Activated T-cell treated with anti-CD3 and anti-CD28 coated beads, Interleukin-2, amount 50 U/mL, for 24 hours (primary cell): ENCODE data around the gene CPE.

Experiments used
- DNase-seq: peaks from one replicate; pipeline ENCODE4 v3.0.0-alpha.2; 2020
- H3K27ac Mint-ChIP-seq: 2 replicates; pipeline ENCODE4 v1.8.0; 2020; ENCODE audit warnings: mild to moderate bottlenecking, mixed read lengths
- H3K27me3 Mint-ChIP-seq: 2 replicates; pipeline ENCODE4 v1.8.0; 2020; ENCODE audit warnings: mixed read lengths
- H3K36me3 Mint-ChIP-seq: 2 replicates; pipeline ENCODE4 v1.8.0; 2020; ENCODE audit warnings: low read depth, mixed read lengths
- H3K4me1 Mint-ChIP-seq: 2 replicates; pipeline ENCODE4 v1.8.0; 2020; ENCODE audit warnings: low read depth, mixed read lengths
- H3K4me3 Mint-ChIP-seq: 2 replicates; pipeline ENCODE4 v1.8.0; 2020; ENCODE audit warnings: mild to moderate bottlenecking, moderate library complexity, mixed read lengths
- H3K9me3 Mint-ChIP-seq: 2 replicates; pipeline ENCODE4 v1.8.0; 2020; ENCODE audit warnings: mixed read lengths

Gene CPE

GRCh38 chr4:165404080-165404479 lies 25.3 kb downstream of the CPE start:
- Mint-ChIP-seq H3K4me1 (no peaks in the 10 kb centered on the region), H3K9me3 (no peaks in the 10 kb centered on the region), H3K27me3 (peaks cover 7% of the 10 kb centered on the region)

GRCh38 chr4:165404696-165405095 lies 25.9 kb downstream of the CPE start:
- no peak overlapping the region for H3K27ac Mint-ChIP-seq
- H3K9me3 Mint-ChIP-seq = no peaks in the 10 kb centered on the region
- peaks cover 7% of the 10 kb centered on the region for H3K27me3 Mint-ChIP-seq
- no peaks in the 10 kb centered on the region for H3K36me3 Mint-ChIP-seq
- no peaks in the 10 kb centered on the region for H3K4me1 Mint-ChIP-seq
- no peak overlapping the region for H3K4me3 Mint-ChIP-seq
- DNase-seq = no peak

More at GRCh38 chr4:165404080-165404479, 25.3 kb downstream of the CPE start:
- no peak for DNase-seq
- Mint-ChIP-seq H3K4me3 (no peak overlapping the region), H3K36me3 (no peaks in the 10 kb centered on the region), H3K27ac (no peak overlapping the region)

- no peak overlapping the region for H3K4me3 Mint-ChIP-seq
- H3K36me3 Mint-ChIP-seq = no peaks in the 10 kb centered on the region
- no peaks in the 10 kb centered on the region for H3K9me3 Mint-ChIP-seq
- no peak overlapping the region for H3K27ac Mint-ChIP-seq
- no peak for DNase-seq
- no peaks in the 10 kb centered on the region for H3K4me1 Mint-ChIP-seq
- H3K27me3 Mint-ChIP-seq = peaks cover 7% of the 10 kb centered on the region
These were observed 31.4 kb downstream of the CPE start for GRCh38 chr4:165410214-165410613.

GRCh38 chr4:165415910-165416309 lies 37.1 kb downstream of the CPE start:
- Mint-ChIP-seq H3K4me1 (no peaks in the 10 kb centered on the region), H3K4me3 (no peak overlapping the region), H3K9me3 (no peaks in the 10 kb centered on the region), H3K36me3 (no peaks in the 10 kb centered on the region), H3K27me3 (peaks cover 3% of the 10 kb centered on the region), H3K27ac (no peak overlapping the region)
- no peak for DNase-seq

- Mint-ChIP-seq H3K4me1 (no peaks in the 10 kb centered on the region), H3K4me3 (no peak overlapping the region), H3K27me3 (peaks cover 3% of the 10 kb centered on the region), H3K27ac (no peak overlapping the region), H3K36me3 (no peaks in the 10 kb centered on the region), H3K9me3 (no peaks in the 10 kb centered on the region)
- DNase-seq = no peak
These were observed 39.3 kb downstream of the CPE start for GRCh38 chr4:165418073-165418472.

- Mint-ChIP-seq H3K9me3 (no peaks in the 10 kb centered on the region), H3K27me3 (peaks cover 21% of the 10 kb centered on the region), H3K4me1 (no peaks in the 10 kb centered on the region), H3K36me3 (no peaks in the 10 kb centered on the region), H3K27ac (no peak overlapping the region), H3K4me3 (no peak overlapping the region)
- no peak for DNase-seq
These were observed 46.8 kb downstream of the CPE start for GRCh38 chr4:165425629-165426028.

GRCh38 chr4:165426331-165426730 lies 47.5 kb downstream of the CPE start:
- H3K36me3 Mint-ChIP-seq = no peaks in the 10 kb centered on the region
- no peaks in the 10 kb centered on the region for H3K9me3 Mint-ChIP-seq
- peaks cover 26% of the 10 kb centered on the region for H3K27me3 Mint-ChIP-seq
- no peaks in the 10 kb centered on the region for H3K4me1 Mint-ChIP-seq
- no peak overlapping the region for H3K27ac Mint-ChIP-seq
- no peak for DNase-seq
- no peak overlapping the region for H3K4me3 Mint-ChIP-seq

- Mint-ChIP-seq H3K9me3 (no peaks in the 10 kb centered on the region), H3K4me1 (no peaks in the 10 kb centered on the region), H3K36me3 (no peaks in the 10 kb centered on the region), H3K27me3 (peaks cover 30% of the 10 kb centered on the region), H3K27ac (no peak overlapping the region), H3K4me3 (no peak overlapping the region)
- no peak for DNase-seq
These were observed 48.0 kb downstream of the CPE start for GRCh38 chr4:165426823-165427222.

- Mint-ChIP-seq H3K4me1 (no peaks in the 10 kb centered on the region), H3K27me3 (peaks cover 40% of the 10 kb centered on the region), H3K9me3 (no peaks in the 10 kb centered on the region), H3K27ac (no peak overlapping the region), H3K36me3 (no peaks in the 10 kb centered on the region), H3K4me3 (no peak overlapping the region)
- no peak for DNase-seq
These were observed 50.1 kb downstream of the CPE start for GRCh38 chr4:165428957-165429356.

- Mint-ChIP-seq H3K4me3 (no peak overlapping the region), H3K36me3 (no peaks in the 10 kb centered on the region), H3K9me3 (no peaks in the 10 kb centered on the region), H3K27ac (no peak overlapping the region), H3K27me3 (peaks cover 29% of the 10 kb centered on the region), H3K4me1 (no peaks in the 10 kb centered on the region)
- DNase-seq = no peak
These were observed 54.7 kb downstream of the CPE start for GRCh38 chr4:165433529-165433928.

- no peaks in the 10 kb centered on the region for H3K9me3 Mint-ChIP-seq
- H3K4me3 Mint-ChIP-seq = no peak overlapping the region
- H3K27me3 Mint-ChIP-seq = peaks cover 17% of the 10 kb centered on the region
- DNase-seq = no peak
- no peaks in the 10 kb centered on the region for H3K36me3 Mint-ChIP-seq
- H3K27ac Mint-ChIP-seq = no peak overlapping the region
- H3K4me1 Mint-ChIP-seq = no peaks in the 10 kb centered on the region
These were observed 58.9 kb downstream of the CPE start for GRCh38 chr4:165437691-165438090.

GRCh38 chr4:165439344-165439743 lies 60.5 kb downstream of the CPE start:
- Mint-ChIP-seq H3K4me1 (peaks cover 2% of the 10 kb centered on the region), H3K4me3 (no peak overlapping the region), H3K36me3 (no peaks in the 10 kb centered on the region), H3K9me3 (no peaks in the 10 kb centered on the region), H3K27ac (no peak overlapping the region), H3K27me3 (peaks cover 9% of the 10 kb centered on the region)
- no peak for DNase-seq

- Mint-ChIP-seq H3K4me3 (no peak overlapping the region), H3K36me3 (no peaks in the 10 kb centered on the region), H3K27me3 (peaks cover 9% of the 10 kb centered on the region), H3K9me3 (no peaks in the 10 kb centered on the region), H3K27ac (no peak overlapping the region), H3K4me1 (peaks cover 2% of the 10 kb centered on the region)
- DNase-seq = no peak
These were observed 61.2 kb downstream of the CPE start for GRCh38 chr4:165439981-165440380.

GRCh38 chr4:165440415-165441158 lies 61.8 kb downstream of the CPE start:
- no peaks in the 10 kb centered on the region for H3K9me3 Mint-ChIP-seq
- H3K36me3 Mint-ChIP-seq = no peaks in the 10 kb centered on the region
- no peak overlapping the region for H3K4me3 Mint-ChIP-seq
- peaks cover 9% of the 10 kb centered on the region for H3K27me3 Mint-ChIP-seq
- no peak overlapping the region for H3K27ac Mint-ChIP-seq
- H3K4me1 Mint-ChIP-seq = peaks cover 2% of the 10 kb centered on the region
- DNase-seq = no peak

- Mint-ChIP-seq H3K4me3 (no peak overlapping the region), H3K27ac (no peak overlapping the region), H3K4me1 (peaks cover 2% of the 10 kb centered on the region), H3K27me3 (peaks cover 5% of the 10 kb centered on the region), H3K9me3 (no peaks in the 10 kb centered on the region), H3K36me3 (no peaks in the 10 kb centered on the region)
- DNase-seq = no peak
These were observed 64.5 kb downstream of the CPE start for GRCh38 chr4:165443276-165443675.

- no peaks in the 10 kb centered on the region for H3K36me3 Mint-ChIP-seq
- H3K27me3 Mint-ChIP-seq = no peaks in the 10 kb centered on the region
- H3K4me1 Mint-ChIP-seq = peaks cover 2% of the 10 kb centered on the region
- H3K9me3 Mint-ChIP-seq = no peaks in the 10 kb centered on the region
- DNase-seq = no peak
- H3K27ac Mint-ChIP-seq = no peak overlapping the region
- no peak overlapping the region for H3K4me3 Mint-ChIP-seq
These were observed 69.9 kb downstream of the CPE start for GRCh38 chr4:165448700-165449099.
